Heart left ventricle (tissue), 16 donors: ENCODE results near the gene HSPA4L. TPM values are rescaled to one million over a fixed set of nuclear protein-coding genes. Genes with fewer than 3 reads are reported as not detected.

Experiments
- ATAC-seq, 4 donors: fragments of 200-7000 bp; cut with Tn5 transposase; one replicate each; pipeline ENCODE4 v1.9.1; 2020 to 2022; ENCODE audit warnings: moderate library complexity in 4 of 4, mild to moderate bottlenecking in 3 of 4, moderate number of reproducible peaks in 1 of 4
- DNase-seq, 5 donors: peaks; one replicate each; pipeline ENCODE4 v3.0.0-alpha.2; 2020
- H3K27ac ChIP-seq, 12 donors: fragments of 200-600 bp; sonication (generic) in 4 of 12; one replicate each; pipeline versions ENCODE4 v1.5.0 to v1.8.0; 2016 to 2022; ENCODE audit warnings: mild to moderate bottlenecking in 2 of 12
- H3K27me3 ChIP-seq, 9 donors: fragments of 200-600 bp; sonication (generic) in 2 of 9; one replicate each; pipeline versions ENCODE4 v1.5.1 to v1.8.0; 2016 to 2022; ENCODE audit warnings: mild to moderate bottlenecking in 3 of 9
- H3K36me3 ChIP-seq, 9 donors: fragments of 200-600 bp; sonication (generic) in 2 of 9; one replicate each; pipeline versions ENCODE4 v1.5.0 to v1.8.0; 2018 to 2022; ENCODE audit warnings: mild to moderate bottlenecking in 2 of 9
- H3K4me1 ChIP-seq, 12 donors: fragments of 200-600 bp; sonication (generic) in 4 of 12; one replicate each; pipeline versions ENCODE4 v1.5.0 to v1.8.0; 2016 to 2022; ENCODE audit warnings: mild to moderate bottlenecking in 3 of 12
- H3K4me3 ChIP-seq, 12 donors: fragments of 200-600 bp; sonication (generic) in 4 of 12; one replicate each; pipeline versions ENCODE4 v1.5.0 to v1.8.0; 2017 to 2022; ENCODE audit warnings: mild to moderate bottlenecking in 9 of 12, moderate library complexity in 4 of 12
- H3K9me3 ChIP-seq, 12 donors: fragments of 200-600 bp; sonication (generic) in 4 of 12; one replicate each; pipeline versions ENCODE4 v1.5.0 to v1.8.0; 2016 to 2022; ENCODE audit warnings: mild to moderate bottlenecking in 1 of 12
- CTCF ChIP-seq, 12 donors: fragments of 200-600 bp; sonication (generic) in 4 of 12; IDR thresholded peaks; one replicate each; pipeline versions ENCODE4 v1.5.0 to v1.8.0; 2018 to 2022; ENCODE audit warnings: antibody characterized with exemption in 12 of 12, mild to moderate bottlenecking in 5 of 12
- POLR2A ChIP-seq, 2 donors: fragments of 450-650 bp; IDR thresholded peaks; one replicate each; pipeline ENCODE4 v1.6.1; 2017; ENCODE audit warnings: antibody characterized with exemption in 2 of 2, mild to moderate bottlenecking in 2 of 2, moderate library complexity in 2 of 2
- WGBS, 4 donors: extraction: QIAGEN DNeasy Blood & Tissue Kit in 2 of 4; methylation state at CpG; one replicate each; pipeline versions ENCODE4 v1.1.5 to v1.1.7; 2013 to 2018; 5-methylcytosine and 5-hydroxymethylcytosine counted together
- intact Hi-C, 10 donors: fragments of 100-400 bp; cut with DNase I; formaldehyde crosslinking; loops; one replicate each; pipeline versions ENCODE4 v1.11.1 to v1.14.2; 2022
- polyA plus RNA-seq, 2 donors: library from polyadenylated mRNA; stranded (reverse); fragments of 200-250 nt; gene quantifications; one replicate each; pipeline ENCODE4 v1.2.3, GENCODE V29; 2013
- total RNA-seq, 9 donors: library from RNA; depleted of rRNA in 2 of 9; stranded (reverse); fragments of >200 nt in 2 of 9; fragmentation: NEBNext Ultra II Directional in 3 of 9; extraction: Animal tissue kit (Norgen Biotek cat#: 25700) in 3 of 9; gene quantifications; one replicate each; pipeline versions ENCODE4 v1.1.0 to v1.2.4, GENCODE V29; 2016 to 2023
- donor health status: ischemic (EF 13 %, LVEDD 7.1; RV severe dilation, severe dysfunction).
- donor health status: healthy with polysubstance abuse.
- donor health status: DM: no; HTN: yes; CAD: no.
- donor health status: DM: no; HTN: no; CAD: no.
- donor health status: ischemic (EF 25% LVEDD 6.9; RV normal size, moderate dysfunction).
- donor health status: ischemic (EF 25% LVEDD 5.7; RV mildly dilated, moderate dysfunction).
- donor health status: healthy.
- donor health status: DM: yes; HTN: yes; CAD: no.
- donor health status: ischemic (EF 35%, LVEDD 5.7; RV mildly dilated, moderate dysfunction).
- donor health status: nonischemic (EF 11% LVEDD 7.7; RV severe dilation, severe dysfunction).
- donor health status: DM: yes; HTN: yes; CAD: no.
- donor health status: PGD.
- donor health status: ischemic (EF 29% LVEDD 5.4; RV normal size, mild dysfunction).
- donor health status: nonischemic (EF 23%, LVEDD 6.1; RV moderate dilation, normal function).

The HSPA4L gene
- total and polyA plus RNA-seq, 11 donors, result 1.3 to 22.9 (median 12.4) TPM

- Histone ChIP-seq H3K27ac (no peak overlapping the region), H3K27me3 (no peaks in the 10 kb centered on the region), H3K4me3 (no peak overlapping the region), H3K36me3 (peaks cover 0 to 68% (median 4%) of the 10 kb centered on the region in 9 donors), H3K9me3 (no peaks in the 10 kb centered on the region), H3K4me1 (no peaks in the 10 kb centered on the region)
- ATAC-seq (no peak), DNase-seq (no peak)
- 95 to 98% (median 96%) methylated on average over 3 of the region's 3 CpGs for WGBS, 4 donors
- intact Hi-C loops, result no loop called here
- TF ChIP-seq POLR2A (IDR thresholded peaks at IDR 0.05) (no peak), CTCF (IDR thresholded peaks at IDR 0.05) (no peak)
Observed at GRCh38 chr4:127810551-127810950, 28.4 kb downstream of the HSPA4L start.

GRCh38 chr4:127822430-127822829, 40.3 kb downstream of the HSPA4L start:
- H3K27ac ChIP-seq, result no peak overlapping the region
- no peak for DNase-seq
- TF ChIP-seq CTCF (IDR thresholded peaks at IDR 0.05) (no peak), POLR2A (IDR thresholded peaks at IDR 0.05) (no peak)
- intact Hi-C loops, result no loop called here
- H3K9me3 ChIP-seq, result no peaks in the 10 kb centered on the region
- peaks cover 0 to 70% (median 6%) of the 10 kb centered on the region in 9 donors for H3K36me3 ChIP-seq
- no peaks in the 10 kb centered on the region for H3K27me3 ChIP-seq
- 57 to 67% (median 60%) methylated on average over 2 of the region's 2 CpGs for WGBS, 4 donors
- no peak for ATAC-seq
- no peaks in the 10 kb centered on the region for H3K4me1 ChIP-seq
- H3K4me3 ChIP-seq, result no peak overlapping the region

- H3K27me3 ChIP-seq, result no peaks in the 10 kb centered on the region
- H3K4me3 ChIP-seq, result no peak overlapping the region
- intact Hi-C loops, result no loop called here
- ATAC-seq, result no peak
- H3K9me3 ChIP-seq, result no peaks in the 10 kb centered on the region
- WGBS, 4 donors, result 87 to 95% (median 92%) methylated on average over 2 of the region's 2 CpGs
- H3K4me1 ChIP-seq, result no peaks in the 10 kb centered on the region
- H3K36me3 ChIP-seq, result peaks cover 0 to 72% (median 7%) of the 10 kb centered on the region in 9 donors
- TF ChIP-seq POLR2A (IDR thresholded peaks at IDR 0.05), result no peak
- TF ChIP-seq CTCF (IDR thresholded peaks at IDR 0.05), result no peak
- DNase-seq, result no peak
- no peak overlapping the region for H3K27ac ChIP-seq
Observed at GRCh38 chr4:127828121-127828520, 46.0 kb downstream of the HSPA4L start.

- intact Hi-C loops, result no loop called here
- peaks cover 0 to 70% (median 7%) of the 10 kb centered on the region in 9 donors for H3K36me3 ChIP-seq
- no peak overlapping the region for H3K4me3 ChIP-seq
- ATAC-seq (no peak), DNase-seq (no peak)
- no peaks in the 10 kb centered on the region for H3K27me3 ChIP-seq
- no peaks in the 10 kb centered on the region for H3K9me3 ChIP-seq
- TF ChIP-seq POLR2A (IDR thresholded peaks at IDR 0.05) (no peak), CTCF (IDR thresholded peaks at IDR 0.05) (no peak)
- H3K4me1 ChIP-seq, result no peaks in the 10 kb centered on the region
- H3K27ac ChIP-seq, result no peak overlapping the region
Observed at GRCh38 chr4:127829014-127829413, 46.9 kb downstream of the HSPA4L start.
